Loucy (cell line): Measurements from ENCODE around the gene UQCR10.
A peak's percentile ranks its signal among the peaks of the same experiment; 100 is the strongest.

Experiments
- H2AFZ ChIP-seq: fragments of 200-600 bp; sonication (generic); 2 replicates; pipeline ENCODE4 v1.6.0; 2016; ENCODE audit warnings: antibody characterized with exemption, mild to moderate bottlenecking, low read length, moderate library complexity
- H3F3A ChIP-seq: fragments of 200-600 bp; 2 replicates; pipeline ENCODE4 v1.6.0; 2016; ENCODE audit warnings: antibody characterized with exemption, low read depth, mild to moderate bottlenecking
- H3K27me3 ChIP-seq: fragments of 200-600 bp; sonication (generic); 2 replicates; pipeline ENCODE4 v1.6.1; 2014; ENCODE audit warnings: low read length, mild to moderate bottlenecking; ENCODE audit not compliant: insufficient read depth, poor library complexity, severe bottlenecking
- H3K36me3 ChIP-seq: fragments of 200-600 bp; sonication (generic); 2 replicates; pipeline ENCODE4 v1.6.1; 2016; ENCODE audit warnings: low read length; ENCODE audit not compliant: insufficient read depth
- H3K4me1 ChIP-seq: fragments of 200-600 bp; sonication (generic); 2 replicates; pipeline ENCODE4 v1.5.1; 2014; ENCODE audit warnings: low read length, mild to moderate bottlenecking; ENCODE audit not compliant: insufficient read depth, poor library complexity, severe bottlenecking
- H3K4me2 ChIP-seq: fragments of 200-600 bp; sonication (generic); 2 replicates; pipeline ENCODE4 v1.6.0; 2014; ENCODE audit warnings: antibody characterized with exemption, low read length, low read depth, mild to moderate bottlenecking; ENCODE audit not compliant: poor library complexity, severe bottlenecking
- H3K4me3 ChIP-seq: fragments of 200-600 bp; sonication (generic); 2 replicates; pipeline ENCODE4 v1.5.1; 2014; ENCODE audit warnings: low read length, mild to moderate bottlenecking, mixed read lengths; ENCODE audit not compliant: poor library complexity, severe bottlenecking
- H3K79me2 ChIP-seq: fragments of 200-600 bp; sonication (generic); 2 replicates; pipeline ENCODE4 v1.6.1; 2014; ENCODE audit warnings: low read length; ENCODE audit not compliant: insufficient read depth
- H3K9ac ChIP-seq: fragments of 200-600 bp; sonication (generic); 2 replicates; pipeline ENCODE4 v1.6.0; 2014; ENCODE audit warnings: mild to moderate bottlenecking, low read depth, low read length, moderate library complexity; ENCODE audit not compliant: poor library complexity, severe bottlenecking
- H3K9me2 ChIP-seq: fragments of 200-600 bp; sonication (generic); replicated peaks from 2 replicates; pipeline ENCODE4 v1.6.1; 2016; ENCODE audit warnings: low read depth, low read length, mixed read lengths
- H3K9me3 ChIP-seq: fragments of 200-600 bp; sonication (generic); 2 replicates; pipeline ENCODE4 v1.6.1; 2014; ENCODE audit warnings: mild to moderate bottlenecking, antibody characterized with exemption, low read length, low read depth; ENCODE audit not compliant: insufficient read depth
- H4K20me1 ChIP-seq: fragments of 200-600 bp; sonication (generic); 2 replicates; pipeline ENCODE4 v1.6.0; 2014; ENCODE audit warnings: antibody characterized with exemption, low read length, mild to moderate bottlenecking; ENCODE audit not compliant: insufficient read depth, poor library complexity, severe bottlenecking
- EZH2phosphoT487 ChIP-seq: fragments of 200-600 bp; IDR thresholded peaks from 2 replicates; pipeline ENCODE4 v1.6.1; 2018; ENCODE audit warnings: antibody characterized with exemption, mild to moderate bottlenecking, moderate library complexity, borderline replicate concordance
- TF ChIP-seq, protein P1 (sequence below): fragments of 200-600 bp; sonication (generic); conservative IDR thresholded peaks from 2 replicates; pipeline ENCODE4 v1.5.1; 2014; ENCODE audit warnings: mild to moderate bottlenecking, antibody characterized with exemption, low read length

UQCR10 gene

DNA sequence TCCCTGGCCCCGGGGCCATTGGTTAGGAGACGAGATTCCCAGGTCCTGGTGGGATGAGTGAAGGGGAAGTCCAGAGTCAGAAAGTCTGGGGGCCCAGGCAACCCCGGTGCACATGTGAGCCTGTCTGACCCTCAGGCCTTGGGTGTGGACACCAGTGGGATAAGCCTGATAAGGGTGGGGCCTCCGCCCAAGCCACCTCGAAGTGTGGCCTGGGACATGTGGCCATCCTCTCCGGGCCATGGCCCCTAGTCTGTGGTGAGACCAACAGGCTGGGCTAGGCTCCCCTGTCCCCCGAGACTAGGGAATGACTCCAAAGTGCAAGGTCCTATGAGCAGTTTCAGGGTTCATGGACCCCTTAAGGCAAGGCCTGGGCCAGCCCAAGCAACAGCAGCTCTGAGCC lies 41.1 kb upstream of the UQCR10 start:
- no peaks in the 10 kb centered on the region for H3K4me1 ChIP-seq
- no peaks in the 10 kb centered on the region for H3K9me3 ChIP-seq
- no peaks in the 10 kb centered on the region for H3K9me2 ChIP-seq
- H2AFZ ChIP-seq: no peak overlapping the region
- TF ChIP-seq EZH2phosphoT487: no peak
- TF ChIP-seq, protein P1, sequence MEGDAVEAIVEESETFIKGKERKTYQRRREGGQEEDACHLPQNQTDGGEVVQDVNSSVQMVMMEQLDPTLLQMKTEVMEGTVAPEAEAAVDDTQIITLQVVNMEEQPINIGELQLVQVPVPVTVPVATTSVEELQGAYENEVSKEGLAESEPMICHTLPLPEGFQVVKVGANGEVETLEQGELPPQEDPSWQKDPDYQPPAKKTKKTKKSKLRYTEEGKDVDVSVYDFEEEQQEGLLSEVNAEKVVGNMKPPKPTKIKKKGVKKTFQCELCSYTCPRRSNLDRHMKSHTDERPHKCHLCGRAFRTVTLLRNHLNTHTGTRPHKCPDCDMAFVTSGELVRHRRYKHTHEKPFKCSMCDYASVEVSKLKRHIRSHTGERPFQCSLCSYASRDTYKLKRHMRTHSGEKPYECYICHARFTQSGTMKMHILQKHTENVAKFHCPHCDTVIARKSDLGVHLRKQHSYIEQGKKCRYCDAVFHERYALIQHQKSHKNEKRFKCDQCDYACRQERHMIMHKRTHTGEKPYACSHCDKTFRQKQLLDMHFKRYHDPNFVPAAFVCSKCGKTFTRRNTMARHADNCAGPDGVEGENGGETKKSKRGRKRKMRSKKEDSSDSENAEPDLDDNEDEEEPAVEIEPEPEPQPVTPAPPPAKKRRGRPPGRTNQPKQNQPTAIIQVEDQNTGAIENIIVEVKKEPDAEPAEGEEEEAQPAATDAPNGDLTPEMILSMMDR: no peak
- no peak overlapping the region for H3K4me3 ChIP-seq
- no peaks in the 10 kb centered on the region for H3K36me3 ChIP-seq
- no peaks in the 10 kb centered on the region for H3K27me3 ChIP-seq
- H3K9ac ChIP-seq: no peak overlapping the region
- no peak overlapping the region for H3K4me2 ChIP-seq
- no peaks in the 10 kb centered on the region for H3F3A ChIP-seq
- H3K79me2 ChIP-seq: no peaks in the 10 kb centered on the region
- no peaks in the 10 kb centered on the region for H4K20me1 ChIP-seq

DNA sequence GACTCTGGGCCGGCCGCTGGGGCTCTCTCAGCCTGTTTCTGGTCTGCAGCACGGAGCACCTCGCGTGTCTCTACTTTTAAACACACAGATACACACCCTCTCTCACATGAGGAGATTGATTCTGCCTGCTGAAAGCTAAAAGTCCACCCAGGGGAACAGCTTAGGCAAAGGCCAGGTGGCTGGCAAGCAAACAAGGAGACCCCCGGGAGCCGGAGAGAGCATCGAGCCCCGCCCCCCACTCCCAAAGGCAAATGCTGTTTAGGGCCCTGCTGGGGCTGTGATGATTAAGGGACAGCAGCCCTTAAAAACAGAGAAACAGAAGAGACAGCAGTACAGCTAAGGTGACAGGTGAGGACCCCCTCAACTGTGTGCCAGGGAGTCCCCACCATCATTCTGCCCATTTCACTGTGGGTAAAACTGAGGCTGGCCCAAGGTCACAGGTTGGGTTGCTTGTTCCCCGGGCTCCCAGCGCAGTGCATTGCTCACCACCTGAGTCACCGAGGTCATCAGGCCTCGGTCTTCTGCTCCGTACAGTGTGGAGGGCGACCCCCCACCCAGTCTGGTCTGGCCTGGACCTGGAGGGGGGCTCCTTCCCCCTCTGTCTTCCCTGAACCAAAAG lies 40.5 kb upstream of the UQCR10 start:
- H3K9me3 ChIP-seq: no peaks in the 10 kb centered on the region
- no peaks in the 10 kb centered on the region for H4K20me1 ChIP-seq
- no peak overlapping the region for H2AFZ ChIP-seq
- no peaks in the 10 kb centered on the region for H3K79me2 ChIP-seq
- H3K9me2 ChIP-seq: no peaks in the 10 kb centered on the region
- no peak overlapping the region for H3K4me3 ChIP-seq
- H3K27me3 ChIP-seq: no peaks in the 10 kb centered on the region
- H3F3A ChIP-seq: no peaks in the 10 kb centered on the region
- no peak for TF ChIP-seq EZH2phosphoT487
- TF ChIP-seq, protein P1: no peak
- no peak overlapping the region for H3K4me2 ChIP-seq
- no peaks in the 10 kb centered on the region for H3K4me1 ChIP-seq
- no peak overlapping the region for H3K9ac ChIP-seq
- no peaks in the 10 kb centered on the region for H3K36me3 ChIP-seq

DNA sequence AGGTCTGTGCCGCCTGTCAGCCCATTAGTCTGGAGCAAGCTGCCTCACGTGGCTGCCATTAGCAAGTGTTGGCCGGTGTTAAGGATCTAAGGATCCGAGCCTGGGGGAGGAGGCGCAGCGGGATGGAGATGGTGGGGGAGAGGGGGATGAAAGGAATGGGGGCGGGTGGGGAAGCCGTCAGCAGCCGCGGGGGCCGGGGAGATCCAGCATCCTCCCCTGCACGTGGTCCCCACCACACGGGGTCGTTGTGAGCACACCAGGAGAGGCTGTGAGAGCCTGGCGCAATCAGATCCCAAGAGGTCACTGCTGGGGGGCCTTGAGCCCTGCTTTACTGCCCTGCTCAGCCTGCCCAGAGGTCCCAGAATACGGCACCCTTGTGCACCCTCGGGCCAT lies 40.0 kb upstream of the UQCR10 start:
- Histone ChIP-seq H3F3A (no peaks in the 10 kb centered on the region), H3K9ac (no peak overlapping the region), H4K20me1 (no peaks in the 10 kb centered on the region), H3K4me2 (no peak overlapping the region), H3K27me3 (no peaks in the 10 kb centered on the region), H2AFZ (no peak overlapping the region), H3K9me2 (no peaks in the 10 kb centered on the region), H3K79me2 (no peaks in the 10 kb centered on the region), H3K9me3 (no peaks in the 10 kb centered on the region), H3K36me3 (no peaks in the 10 kb centered on the region), H3K4me1 (no peaks in the 10 kb centered on the region), H3K4me3 (no peak overlapping the region)
- TF ChIP-seq, protein P1: peak; percentile 37; the same call in 1 of the 2 replicates
- no peak for TF ChIP-seq EZH2phosphoT487
